DMS114 treated with DMSO at 0.1 percent for 48 hours (cell line): Measurements from ENCODE around the gene FLNC.

Experiments used
- DNase-seq: peaks from one replicate; lab custom pipeline; 2025; ENCODE audit not compliant: unreplicated experiment; lab: John Stamatoyannopoulos, UW

Gene FLNC

DNA sequence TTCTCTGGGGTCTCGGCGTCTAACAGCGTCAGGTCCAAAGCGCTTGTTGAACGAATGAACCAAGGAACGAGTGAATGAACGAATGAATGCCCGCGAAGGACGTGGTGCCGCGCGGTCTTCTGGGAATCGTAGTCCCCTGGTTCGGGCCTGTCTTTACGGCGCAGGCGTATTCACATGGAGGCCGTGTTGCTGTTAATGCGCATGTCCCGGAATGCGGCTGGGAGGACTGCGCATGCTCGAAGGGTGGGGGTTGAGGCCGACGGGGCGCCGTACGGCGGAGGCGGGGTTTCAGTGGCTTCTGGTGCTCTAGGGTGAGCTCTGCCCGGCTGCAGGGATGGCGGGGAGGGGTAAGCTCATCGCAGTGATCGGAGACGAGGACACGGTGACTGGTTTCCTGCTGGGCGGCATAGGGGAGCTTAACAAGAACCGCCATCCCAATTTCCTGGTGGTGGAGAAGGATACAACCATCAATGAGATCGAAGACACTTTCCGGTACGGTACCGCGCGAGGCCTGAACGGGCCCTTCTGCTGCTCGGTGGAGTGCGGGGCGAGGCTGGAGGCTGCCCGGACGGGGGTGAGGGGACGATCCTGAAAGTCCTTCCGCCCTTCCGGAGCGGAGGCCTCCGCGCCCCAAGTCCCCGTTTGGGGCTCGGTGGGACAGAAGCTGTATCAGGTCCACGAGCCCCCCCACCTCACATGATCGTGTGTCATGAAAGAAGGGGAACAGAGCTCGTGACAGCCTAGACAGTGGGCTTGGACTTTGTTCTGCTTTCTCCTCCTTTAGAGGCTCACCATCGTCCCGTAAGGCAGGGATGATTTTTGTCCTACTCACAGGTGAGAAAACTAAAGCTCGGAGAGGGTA lies 32.6 kb downstream of the FLNC start, which contains the start of gene ATP6V1F:
TSS of gene ATP6V1F (plus strand) at position 286 of the 862 bp plus-strand sequence. CDS start at position 335, 49 bp downstream.
- peak; percentile 94 for DNase-seq

DNA sequence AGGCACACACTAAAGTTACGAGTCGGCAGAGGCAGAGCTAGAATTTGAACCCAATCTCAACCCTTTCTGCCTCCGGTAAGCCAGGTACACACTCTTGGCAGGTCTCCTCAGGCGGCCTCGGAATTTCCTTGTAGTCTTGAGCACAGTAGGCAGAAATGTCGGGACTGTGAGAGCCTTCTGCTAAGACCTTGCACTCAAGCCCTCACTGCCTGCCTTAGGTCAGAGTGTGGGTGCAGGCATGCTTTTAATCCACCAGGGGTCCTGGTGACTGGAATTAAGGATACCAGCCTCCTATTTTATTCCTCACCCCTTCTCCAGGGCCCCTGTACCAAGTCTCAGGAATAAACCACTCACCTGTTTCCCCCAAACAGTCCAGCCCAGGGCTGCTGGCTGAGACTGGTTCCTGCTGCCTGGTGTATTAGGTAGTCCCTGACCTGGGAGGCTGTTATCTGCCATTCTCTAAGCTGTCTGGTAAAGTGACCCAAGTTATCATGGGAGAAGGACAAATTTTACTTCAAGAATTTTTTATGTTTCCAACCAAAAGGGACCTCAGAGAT lies 33.3 kb downstream of the FLNC start:
- peak; percentile 21 for DNase-seq

DNA sequence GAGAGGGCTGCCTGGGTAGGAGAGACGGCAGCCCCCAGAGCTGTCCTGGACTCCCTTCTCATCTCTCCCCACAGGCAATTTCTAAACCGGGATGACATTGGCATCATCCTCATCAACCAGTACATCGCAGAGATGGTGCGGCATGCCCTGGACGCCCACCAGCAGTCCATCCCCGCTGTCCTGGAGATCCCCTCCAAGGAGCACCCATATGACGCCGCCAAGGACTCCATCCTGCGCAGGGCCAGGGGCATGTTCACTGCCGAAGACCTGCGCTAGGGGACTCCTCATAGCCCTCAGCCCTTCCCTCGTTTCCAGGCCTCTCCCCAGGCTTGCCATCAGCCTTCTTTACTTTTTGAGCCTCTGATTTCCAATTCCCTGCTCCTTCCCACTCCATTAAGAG lies 35.1 kb downstream of the FLNC start:
- DNase-seq: no peak

DNA sequence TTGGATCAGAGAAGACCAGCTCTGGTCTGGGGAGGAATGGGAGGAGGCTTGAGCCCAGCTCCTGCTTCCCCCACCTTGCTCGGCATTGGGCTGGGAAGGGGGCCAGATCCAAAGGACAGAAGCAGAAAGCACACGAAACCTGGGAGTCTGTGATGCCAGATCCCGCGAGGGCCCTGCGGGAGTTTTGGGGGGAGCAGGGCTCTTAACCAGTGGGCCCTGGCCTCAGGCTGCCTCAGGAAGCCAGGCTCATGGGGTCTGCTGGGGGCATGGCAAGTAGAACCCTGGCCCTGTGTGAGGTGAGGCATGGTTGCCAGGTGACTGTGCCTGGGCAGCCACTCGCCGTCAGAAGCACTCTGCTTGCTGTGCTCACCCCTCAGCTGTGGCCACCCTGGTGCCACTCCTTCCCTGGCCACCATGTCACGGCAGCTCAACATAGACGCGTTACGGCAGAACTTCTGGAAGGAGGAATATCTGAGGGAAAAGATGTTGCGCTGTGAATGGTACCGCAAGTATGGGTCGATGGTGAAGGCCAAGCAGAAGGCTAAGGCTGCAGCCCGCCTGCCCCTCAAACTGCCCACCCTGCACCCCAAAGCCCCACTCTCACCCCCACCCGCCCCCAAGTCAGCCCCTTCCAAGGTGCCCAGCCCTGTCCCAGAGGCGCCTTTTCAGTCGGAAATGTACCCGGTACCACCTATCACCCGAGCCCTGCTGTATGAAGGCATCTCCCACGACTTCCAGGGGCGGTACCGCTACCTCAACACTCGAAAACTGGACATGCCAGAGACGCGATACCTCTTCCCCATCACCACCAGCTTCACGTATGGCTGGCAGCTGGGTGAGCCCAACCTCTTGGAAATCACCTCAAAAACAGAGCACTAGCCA lies 36.0 kb downstream of the FLNC start:
- no peak for DNase-seq

DNA sequence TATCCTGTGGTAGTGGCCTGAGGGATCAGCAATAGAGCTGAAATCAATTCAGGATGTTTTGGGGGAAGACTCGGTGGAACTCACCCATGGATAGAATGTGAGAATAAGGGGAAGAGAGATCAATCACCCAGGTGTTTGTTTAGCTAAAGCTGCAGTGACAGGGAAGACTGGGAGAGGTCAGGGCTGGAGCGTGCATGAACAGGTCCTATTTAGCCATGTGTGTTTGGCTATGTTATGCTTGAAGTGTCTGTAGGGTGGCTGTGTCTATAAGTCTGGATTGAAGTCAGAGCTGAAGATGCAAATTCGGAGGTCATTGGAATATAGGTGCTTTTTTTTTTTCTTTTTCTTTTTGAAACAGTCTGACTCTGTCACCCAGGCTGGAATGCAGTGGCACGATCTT lies 37.0 kb downstream of the FLNC start:
- no peak for DNase-seq

DNA sequence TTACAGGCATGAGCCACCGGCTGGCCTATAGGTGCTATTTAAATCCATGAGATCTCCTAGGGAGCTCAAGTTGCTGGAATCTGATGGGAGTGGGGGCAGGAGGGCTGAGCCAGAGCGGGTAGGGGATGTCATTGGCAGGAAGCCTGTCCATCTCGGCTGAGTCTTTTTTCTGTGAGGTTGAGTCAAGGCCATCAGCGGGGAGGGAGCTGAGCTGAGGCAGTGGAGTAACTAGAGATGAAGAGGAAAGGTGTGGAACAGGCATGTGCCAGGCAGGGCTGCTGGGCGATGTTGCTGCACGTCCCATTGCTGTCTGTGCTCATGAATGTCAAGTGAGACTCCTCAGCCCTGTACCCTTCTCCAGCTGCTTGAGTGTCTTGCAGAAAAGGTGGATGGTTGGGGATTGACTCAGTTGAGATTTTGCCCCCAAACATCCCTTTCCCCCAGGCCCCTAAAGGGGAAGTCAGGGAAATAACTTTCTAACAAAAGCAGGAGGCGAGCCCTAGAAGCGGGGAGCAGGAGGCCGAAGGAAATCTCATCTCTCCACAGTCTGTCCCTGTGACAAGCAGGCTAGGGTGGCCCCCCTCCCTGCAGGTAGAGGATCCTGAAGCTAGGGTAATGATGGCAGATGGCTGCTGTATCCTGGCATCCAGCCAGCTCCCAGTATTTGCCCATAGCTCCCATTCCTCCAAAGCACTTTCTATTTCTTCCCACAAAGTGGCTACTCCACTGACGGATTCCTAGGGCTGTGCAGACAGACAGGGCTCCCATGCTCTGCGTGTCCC lies 37.8 kb downstream of the FLNC start:
- no peak for DNase-seq

DNA sequence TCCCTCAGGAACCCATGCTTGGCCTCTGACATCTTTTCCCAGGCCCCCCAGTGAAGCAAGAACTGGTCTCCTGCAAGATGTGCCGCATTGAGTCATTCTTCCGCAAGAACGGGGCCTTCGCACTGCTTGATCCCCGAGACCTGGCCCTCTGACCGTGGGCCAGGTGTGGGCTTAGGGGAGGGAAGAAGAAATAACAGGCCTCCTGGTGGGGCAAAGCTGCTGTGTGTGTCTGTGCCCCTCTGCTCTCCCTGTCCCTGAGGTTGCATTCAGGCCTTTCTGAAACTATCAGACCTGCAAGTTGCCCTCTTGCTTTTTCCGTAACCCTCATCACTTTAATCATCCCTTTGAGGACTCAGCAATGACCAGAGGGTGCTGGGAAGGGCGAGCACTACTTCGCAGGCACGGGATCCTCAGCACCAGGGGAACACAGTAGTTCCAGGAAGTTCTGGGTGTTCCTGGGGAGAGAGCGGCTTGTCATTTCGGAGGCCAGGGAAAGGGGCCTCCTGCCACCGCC lies 38.5 kb downstream of the FLNC start:
- DNase-seq: no peak

DNA sequence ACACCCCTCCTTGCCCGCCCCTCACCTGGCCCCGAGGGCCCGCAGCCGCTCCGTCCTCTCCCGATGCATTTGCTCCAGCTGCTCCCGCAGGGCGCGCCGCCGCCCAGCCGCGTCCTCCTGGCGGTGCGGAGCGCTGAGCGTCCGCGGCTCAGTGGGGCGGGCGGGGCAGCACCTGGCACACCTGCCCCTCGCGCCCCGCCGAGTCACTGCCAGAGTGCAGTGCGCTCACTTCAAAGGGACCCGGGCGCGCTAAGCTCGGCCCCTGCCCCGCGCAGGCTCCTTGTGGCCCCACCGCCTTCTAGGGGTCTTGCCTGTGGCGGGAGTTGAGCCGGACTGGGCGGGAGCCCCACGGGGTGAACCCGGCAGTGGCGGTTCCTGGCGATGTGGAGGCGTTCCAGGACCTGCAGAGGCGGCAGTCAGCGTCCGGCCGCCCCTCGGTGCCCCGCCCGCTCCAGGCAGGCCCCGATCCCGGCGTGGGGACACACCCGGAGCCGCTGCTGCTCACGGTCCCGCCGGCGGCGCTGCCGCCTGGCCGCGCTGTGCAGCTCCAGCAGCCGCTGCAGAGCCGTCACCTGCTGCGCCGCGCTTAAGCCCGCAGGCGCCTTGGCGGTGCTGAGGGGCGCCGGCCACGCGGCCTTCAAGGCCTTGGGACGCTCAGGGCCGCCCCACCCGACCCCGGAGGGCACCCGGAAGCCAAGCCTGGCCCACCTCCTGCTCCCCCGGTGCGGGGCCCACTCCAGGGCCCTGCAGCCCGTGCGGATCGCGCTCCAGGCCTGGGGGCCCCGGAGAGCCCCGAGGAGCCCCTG lies 39.1 kb downstream of the FLNC start:
- no peak for DNase-seq

DNA sequence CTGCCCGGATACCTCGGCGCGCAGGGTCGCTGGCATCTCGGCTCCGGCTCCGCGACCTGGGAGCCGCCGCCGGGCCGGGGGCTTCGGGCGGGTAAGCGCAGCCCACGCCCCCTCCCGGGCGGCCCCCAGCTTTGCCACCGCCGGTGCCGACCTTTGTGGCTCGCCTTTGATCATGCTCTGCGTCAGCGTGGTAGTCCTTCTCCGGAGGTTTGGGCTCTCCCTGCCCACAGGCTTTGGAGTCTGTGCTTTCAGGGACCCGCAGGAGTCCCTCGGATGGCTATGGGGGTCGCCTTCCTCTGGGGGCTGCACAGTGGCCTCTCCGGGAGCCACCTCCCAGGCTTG lies 39.7 kb downstream of the FLNC start:
- no peak for DNase-seq

DNA sequence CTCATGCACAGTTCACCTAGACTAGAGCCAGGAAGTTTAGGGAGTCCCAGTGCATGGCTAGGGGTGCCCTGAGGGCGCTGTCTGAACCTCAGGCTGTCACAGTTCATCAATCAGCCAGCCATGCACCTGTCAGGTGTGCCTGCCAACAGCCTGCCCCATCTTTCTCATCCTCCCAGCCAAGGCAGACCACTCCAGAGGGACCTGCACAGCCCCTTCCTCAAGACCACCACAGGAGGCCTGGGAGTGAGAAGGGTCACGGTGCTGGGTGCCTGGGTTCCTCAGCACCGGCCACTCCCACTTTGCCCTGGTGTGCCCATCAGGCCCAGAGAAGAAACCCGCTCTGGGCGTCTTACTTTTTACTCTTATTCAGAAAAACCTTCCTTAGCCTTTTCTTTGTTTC lies 40.8 kb downstream of the FLNC start:
- DNase-seq: no peak

DNA sequence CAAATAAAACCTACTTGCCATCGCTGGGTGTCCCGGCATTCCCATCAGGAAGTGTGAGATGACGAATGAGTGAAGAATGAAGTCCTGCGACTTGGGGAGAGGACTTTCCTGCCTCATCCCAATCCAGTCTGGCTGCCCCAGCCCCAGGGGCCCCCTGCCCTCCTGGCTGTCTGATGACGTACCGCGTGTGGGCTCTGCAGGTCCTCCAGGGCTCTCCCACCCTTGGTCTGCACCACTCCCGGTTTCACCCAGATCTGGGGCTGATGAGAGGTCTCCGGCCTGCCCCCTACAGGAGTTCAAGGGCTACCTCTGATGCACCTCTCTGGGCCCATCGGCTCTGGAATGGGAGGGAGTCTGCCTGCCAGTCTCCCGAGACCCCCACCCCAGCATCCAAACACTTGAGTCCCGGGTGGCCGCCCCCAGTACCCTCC lies 42.2 kb downstream of the FLNC start:
- DNase-seq: no peak

DNA sequence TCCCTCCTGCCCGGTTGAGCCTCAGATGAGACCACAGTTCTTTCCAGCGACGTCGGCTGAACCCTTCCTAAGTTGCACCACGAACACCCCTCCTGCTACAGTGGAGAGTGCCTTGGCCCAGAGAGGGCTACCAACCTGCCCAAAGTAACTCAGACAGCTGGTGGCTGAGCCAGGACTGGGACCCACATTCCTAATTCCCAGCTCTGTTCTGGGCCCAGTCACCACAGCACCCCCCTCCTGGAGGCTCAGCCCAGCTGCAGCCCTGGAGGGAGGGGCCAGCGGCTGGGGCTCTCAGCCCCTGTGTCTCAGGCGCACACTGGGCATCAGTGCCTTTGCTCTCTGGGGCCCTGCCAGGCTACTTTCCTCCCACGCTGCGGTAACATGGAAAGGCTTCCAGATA lies 43.0 kb downstream of the FLNC start:
- no peak for DNase-seq

DNA sequence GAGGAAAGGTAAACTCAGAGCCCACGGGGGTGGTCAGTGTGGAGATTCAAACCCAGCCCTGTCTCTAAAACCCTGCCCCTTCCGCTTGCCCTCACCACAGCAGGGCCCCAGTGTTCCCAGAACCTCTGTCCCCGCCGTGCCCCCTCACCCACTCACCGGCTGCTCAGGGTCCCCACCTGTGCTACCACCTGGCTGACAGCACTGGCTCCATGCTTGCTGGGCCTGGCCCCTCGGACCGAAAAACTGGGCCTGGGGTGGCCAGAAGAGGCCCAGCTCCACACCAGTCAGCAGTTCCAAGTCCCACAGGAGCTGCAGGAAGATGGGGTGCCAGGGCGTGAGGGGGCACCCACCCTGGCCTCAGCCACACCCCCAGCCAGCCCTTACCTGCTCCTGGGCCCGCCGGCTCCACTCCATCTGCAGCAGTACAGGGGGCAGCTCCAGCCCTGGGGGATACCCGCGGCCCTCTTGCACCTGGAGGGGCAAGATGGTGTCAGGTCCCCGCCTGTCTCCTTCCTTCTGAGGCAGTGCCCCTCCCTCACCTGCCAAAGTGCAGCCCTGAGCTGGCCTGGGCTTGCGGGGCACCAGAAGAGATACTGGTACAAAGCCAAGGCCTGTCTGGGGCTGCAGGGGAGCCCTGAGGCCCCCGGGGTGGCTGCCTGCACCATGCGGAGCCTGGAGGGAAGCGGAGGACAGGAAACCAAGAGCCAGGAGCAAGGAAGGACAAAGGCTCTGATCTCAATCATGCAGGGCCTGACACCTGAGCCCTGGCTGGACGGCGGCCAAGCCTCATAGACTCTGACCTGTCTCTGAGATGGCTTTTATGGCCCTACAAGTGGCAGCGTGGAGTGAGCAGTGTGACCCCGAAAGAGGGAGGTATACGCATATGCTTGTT lies 44.2 kb downstream of the FLNC start:
- no peak for DNase-seq

DNA sequence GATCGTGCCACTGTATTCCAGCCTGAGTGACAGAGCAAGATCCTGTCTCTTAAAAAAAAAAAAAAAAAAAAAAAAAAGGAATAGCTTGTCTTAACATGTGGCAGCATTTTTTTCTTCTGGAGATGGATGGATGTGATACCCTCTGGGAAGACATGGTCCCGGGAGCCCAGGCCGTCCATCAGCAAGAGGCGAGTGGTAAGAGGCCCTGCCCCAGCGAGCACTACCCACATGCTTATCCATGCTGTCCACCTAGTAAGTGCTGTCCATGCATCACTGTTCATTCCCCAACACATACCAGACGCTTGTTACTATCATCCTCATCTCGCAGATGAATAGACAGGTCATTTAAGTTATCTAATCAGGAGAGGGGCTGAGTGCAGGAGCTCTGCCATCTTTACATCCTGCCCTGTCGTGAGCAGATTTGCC lies 45.3 kb downstream of the FLNC start:
- DNase-seq: no peak

DNA sequence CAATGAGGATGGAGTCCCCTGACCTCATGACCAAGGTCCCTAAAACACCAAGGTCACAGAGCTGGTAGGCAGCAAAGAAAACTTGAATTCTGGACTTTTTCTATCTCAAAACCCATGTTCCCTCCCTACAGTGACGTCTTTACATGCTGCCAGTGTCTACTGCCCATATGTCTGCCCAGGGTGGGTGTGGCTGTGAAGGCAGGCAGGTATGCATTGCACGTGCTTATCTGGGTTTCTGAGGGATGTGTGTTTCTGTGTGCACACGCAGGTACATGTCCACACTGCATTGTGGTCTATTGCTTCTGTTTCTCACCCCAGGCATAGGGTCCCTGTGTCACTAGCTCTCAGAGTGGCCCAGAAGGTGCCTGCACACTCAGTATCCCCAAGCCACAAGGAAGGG lies 45.9 kb downstream of the FLNC start:
- DNase-seq: no peak

DNA sequence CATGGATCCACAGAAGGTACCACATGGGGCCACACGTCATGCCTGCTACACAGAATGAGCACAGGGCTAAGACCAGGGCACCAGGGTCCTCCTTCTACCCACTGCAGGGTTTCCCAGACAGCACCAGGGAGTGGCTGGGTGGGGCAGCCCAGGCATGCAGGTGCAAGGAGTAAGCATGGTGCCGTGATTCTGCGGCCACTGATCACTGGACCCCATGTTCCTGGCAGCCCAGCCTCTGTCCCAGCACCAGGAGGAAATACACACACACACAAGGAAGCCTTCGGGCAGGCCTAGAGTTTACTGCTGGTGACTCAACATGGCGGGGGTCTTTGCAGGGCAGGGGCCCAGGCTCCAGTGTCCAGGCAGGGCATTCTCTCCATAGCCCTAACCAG lies 46.4 kb downstream of the FLNC start:
- DNase-seq: no peak

DNA sequence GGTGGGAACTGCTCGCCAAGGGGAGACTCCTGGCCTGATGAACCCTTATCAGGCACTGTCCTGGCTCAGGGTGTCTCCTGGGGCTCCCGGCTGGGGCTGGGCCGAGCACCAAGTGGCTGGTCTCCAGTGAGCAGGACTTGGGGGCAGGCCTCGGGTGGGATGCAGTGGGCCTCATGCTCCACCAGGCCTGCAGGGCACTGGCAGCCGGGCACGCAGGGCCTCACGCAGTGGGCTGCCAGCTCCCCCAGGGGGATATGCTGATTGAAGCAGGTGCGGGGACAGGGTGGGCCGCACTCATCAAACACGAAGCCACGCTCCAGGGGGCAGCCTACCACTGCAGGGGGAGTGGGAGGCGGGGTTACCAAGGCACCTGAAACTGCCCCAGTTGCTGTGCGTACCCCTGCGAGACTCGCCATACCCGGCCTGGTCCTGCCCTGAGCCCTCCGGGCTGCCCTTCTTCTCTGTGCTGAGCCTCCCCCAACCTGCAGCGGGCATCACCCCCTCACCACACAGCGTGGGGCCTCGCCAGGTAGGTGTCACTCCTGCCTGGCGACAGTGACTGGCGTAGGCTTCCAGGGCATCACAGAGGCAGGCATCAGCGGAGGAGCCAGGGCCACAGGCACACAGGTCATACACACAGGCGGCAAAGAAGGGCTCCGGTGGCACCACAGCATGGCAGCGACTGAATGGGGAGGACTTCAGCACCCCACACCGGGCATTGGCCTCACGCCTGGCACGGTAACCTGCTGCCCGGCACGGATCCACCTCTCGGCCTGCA lies 47.0 kb downstream of the FLNC start:
- DNase-seq: no peak

DNA sequence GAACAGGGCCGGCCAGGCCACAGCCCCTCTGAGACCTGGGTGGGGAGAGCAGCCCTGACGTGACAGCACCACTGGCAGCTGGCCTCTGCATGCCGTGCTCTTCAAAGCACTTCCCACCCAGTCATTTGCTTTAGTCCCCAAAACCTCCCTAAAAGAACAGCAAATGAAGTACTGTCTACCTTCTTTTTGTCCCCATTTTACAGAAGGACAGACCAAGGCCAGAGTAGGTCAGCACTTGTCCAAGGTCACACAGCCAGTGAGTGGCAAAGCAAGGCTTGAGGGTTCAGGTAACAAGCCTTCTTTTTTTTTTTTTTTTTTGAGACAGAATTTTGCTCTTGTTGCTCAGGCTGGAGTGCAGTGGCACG lies 47.5 kb downstream of the FLNC start:
- DNase-seq: no peak
